ENCODE results near the gene IRF2.

IRF2 gene

GRCh38 chr4:184511156-184511555 lies 36.8 kb upstream of the IRF2 start:
- Histone ChIP-seq H3K14ac (ENCODE audit: low read length) (no peak overlapping the region), H3K27me3 (ENCODE audit: insufficient read depth, low read length) (no peaks in the 10 kb centered on the region), H2BK120ac (ENCODE audit: insufficient read depth, low read length, poor library complexity) (no peak overlapping the region), H3K4me2 (ENCODE audit: low read length) (no peak overlapping the region), H4K91ac (ENCODE audit: low read depth, low read length) (no peak overlapping the region), H3K18ac (ENCODE audit: low read length) (no peak overlapping the region), H2BK5ac (ENCODE audit: low read depth, low read length, poor library complexity) (no peak overlapping the region), H3K4me3 (ENCODE audit: low read depth, low read length) (no peak overlapping the region), H3K27ac (ENCODE audit: low read depth, low read length) (no peak overlapping the region), H4K12ac (ENCODE audit: low read depth, low read length) (no peak overlapping the region), H4K8ac (ENCODE audit: low read depth, low read length) (no peak overlapping the region), H3K9me3 (ENCODE audit: insufficient read depth, low read depth, low read length) (peaks cover 5% of the 10 kb centered on the region), H2AK5ac (ENCODE audit: low read length) (no peak overlapping the region), H3K79me2 (ENCODE audit: control insufficient read depth, insufficient read depth, low read length, poor library complexity) (no peaks in the 10 kb centered on the region), H3K4ac (ENCODE audit: low read depth, low read length) (no peak overlapping the region), H3K9ac (ENCODE audit: low read length) (no peak overlapping the region), H2AFZ (ENCODE audit: insufficient read depth, low read length, poor library complexity) (no peak overlapping the region), H3K4me1 (ENCODE audit: control insufficient read depth in 1 of 2, insufficient read depth in 2 of 2, low read length in 2 of 2) (no peaks in the 10 kb centered on the region), H3K79me1 (ENCODE audit: low read length) (no peaks in the 10 kb centered on the region), H3K23ac (ENCODE audit: low read length) (no peak overlapping the region), H2BK12ac (ENCODE audit: low read length) (no peak overlapping the region), H3K36me3 (ENCODE audit: control insufficient read depth in 1 of 2, insufficient read depth in 2 of 2, low read length in 2 of 2) (no peaks in the 10 kb centered on the region)
- no peak for DNase-seq
- no CpG with 5 or more reads among the region's 5 CpGs for WGBS (ENCODE audit: extremely low coverage, insufficient coverage, insufficient read length)

GRCh38 chr4:184510401-184510800 lies 36.1 kb upstream of the IRF2 start:
- Histone ChIP-seq H2BK120ac (ENCODE audit: insufficient read depth, low read length, poor library complexity) (no peak overlapping the region), H2BK12ac (ENCODE audit: low read length) (no peak overlapping the region), H3K4me2 (ENCODE audit: low read length) (no peak overlapping the region), H4K8ac (ENCODE audit: low read depth, low read length) (no peak overlapping the region), H3K36me3 (ENCODE audit: control insufficient read depth in 1 of 2, insufficient read depth in 2 of 2, low read length in 2 of 2) (no peaks in the 10 kb centered on the region), H3K79me1 (ENCODE audit: low read length) (no peaks in the 10 kb centered on the region), H4K12ac (ENCODE audit: low read depth, low read length) (no peak overlapping the region), H3K9ac (ENCODE audit: low read length) (no peak overlapping the region), H3K4me3 (ENCODE audit: low read depth, low read length) (no peak overlapping the region), H3K79me2 (ENCODE audit: control insufficient read depth, insufficient read depth, low read length, poor library complexity) (no peaks in the 10 kb centered on the region), H3K9me3 (ENCODE audit: insufficient read depth, low read depth, low read length) (peaks cover 5% of the 10 kb centered on the region), H3K14ac (ENCODE audit: low read length) (no peak overlapping the region), H3K27ac (ENCODE audit: low read depth, low read length) (no peak overlapping the region), H3K18ac (ENCODE audit: low read length) (no peak overlapping the region), H4K91ac (ENCODE audit: low read depth, low read length) (no peak overlapping the region), H3K23ac (ENCODE audit: low read length) (no peak overlapping the region), H2BK5ac (ENCODE audit: low read depth, low read length, poor library complexity) (no peak overlapping the region), H2AFZ (ENCODE audit: insufficient read depth, low read length, poor library complexity) (no peak overlapping the region), H3K4me1 (ENCODE audit: control insufficient read depth in 1 of 2, insufficient read depth in 2 of 2, low read length in 2 of 2) (no peaks in the 10 kb centered on the region), H3K4ac (ENCODE audit: low read depth, low read length) (no peak overlapping the region), H3K27me3 (ENCODE audit: insufficient read depth, low read length) (no peaks in the 10 kb centered on the region), H2AK5ac (ENCODE audit: low read length) (no peak overlapping the region)
- no CpG with 5 or more reads among the region's 3 CpGs for WGBS (ENCODE audit: extremely low coverage, insufficient coverage, insufficient read length)
- peak in 1 of 2 donors; percentile 22 for DNase-seq

- H3K27me3 ChIP-seq (ENCODE audit: insufficient read depth, low read length), result no peaks in the 10 kb centered on the region
- no peaks in the 10 kb centered on the region for H3K79me1 ChIP-seq (ENCODE audit: low read length)
- no peak overlapping the region for H3K27ac ChIP-seq (ENCODE audit: low read depth, low read length)
- H3K18ac ChIP-seq (ENCODE audit: low read length), result no peak overlapping the region
- no peak overlapping the region for H3K4ac ChIP-seq (ENCODE audit: low read depth, low read length)
- H4K12ac ChIP-seq (ENCODE audit: low read depth, low read length), result no peak overlapping the region
- no peak overlapping the region for H2AK5ac ChIP-seq (ENCODE audit: low read length)
- H4K91ac ChIP-seq (ENCODE audit: low read depth, low read length), result no peak overlapping the region
- no peak overlapping the region for H2AFZ ChIP-seq (ENCODE audit: insufficient read depth, low read length, poor library complexity)
- no peak overlapping the region for H4K8ac ChIP-seq (ENCODE audit: low read depth, low read length)
- DNase-seq, result no peak
- no peak overlapping the region for H3K23ac ChIP-seq (ENCODE audit: low read length)
- H3K79me2 ChIP-seq (ENCODE audit: control insufficient read depth, insufficient read depth, low read length, poor library complexity), result no peaks in the 10 kb centered on the region
- H3K4me3 ChIP-seq (ENCODE audit: low read depth, low read length), result no peak overlapping the region
- H2BK12ac ChIP-seq (ENCODE audit: low read length), result no peak overlapping the region
- no CpG with 5 or more reads among the region's 7 CpGs for WGBS (ENCODE audit: extremely low coverage, insufficient coverage, insufficient read length)
- H3K4me1 ChIP-seq (ENCODE audit: control insufficient read depth in 1 of 2, insufficient read depth in 2 of 2, low read length in 2 of 2), result no peaks in the 10 kb centered on the region
- H2BK5ac ChIP-seq (ENCODE audit: low read depth, low read length, poor library complexity), result no peak overlapping the region
- H3K9me3 ChIP-seq (ENCODE audit: insufficient read depth, low read depth, low read length), result peaks cover 5% of the 10 kb centered on the region
- H3K36me3 ChIP-seq (ENCODE audit: control insufficient read depth in 1 of 2, insufficient read depth in 2 of 2, low read length in 2 of 2), result no peaks in the 10 kb centered on the region
- H3K14ac ChIP-seq (ENCODE audit: low read length), result no peak overlapping the region
- H3K9ac ChIP-seq (ENCODE audit: low read length), result no peak overlapping the region
- H2BK120ac ChIP-seq (ENCODE audit: insufficient read depth, low read length, poor library complexity), result no peak overlapping the region
- H3K4me2 ChIP-seq (ENCODE audit: low read length), result no peak overlapping the region
Measured at GRCh38 chr4:184506527-184507121, 32.3 kb upstream of the IRF2 start.

- Histone ChIP-seq H3K14ac (ENCODE audit: low read length) (no peak overlapping the region), H3K4me3 (ENCODE audit: low read depth, low read length) (no peak overlapping the region)
- DNase-seq, result no peak
Measured at GRCh38 chr4:184504385-184504784, 30.0 kb upstream of the IRF2 start.

More at GRCh38 chr4:184504385-184504784, 30.0 kb upstream of the IRF2 start:
- Histone ChIP-seq H4K8ac (ENCODE audit: low read depth, low read length) (no peak overlapping the region), H3K79me1 (ENCODE audit: low read length) (no peaks in the 10 kb centered on the region), H3K9ac (ENCODE audit: low read length) (no peak overlapping the region), H3K27ac (ENCODE audit: low read depth, low read length) (no peak overlapping the region), H3K36me3 (ENCODE audit: control insufficient read depth in 1 of 2, insufficient read depth in 2 of 2, low read length in 2 of 2) (no peaks in the 10 kb centered on the region), H3K4me2 (ENCODE audit: low read length) (no peak overlapping the region), H2BK12ac (ENCODE audit: low read length) (no peak overlapping the region), H3K27me3 (ENCODE audit: insufficient read depth, low read length) (no peaks in the 10 kb centered on the region), H3K9me3 (ENCODE audit: insufficient read depth, low read depth, low read length) (peaks cover under 1% of the 10 kb centered on the region), H3K18ac (ENCODE audit: low read length) (no peak overlapping the region), H4K91ac (ENCODE audit: low read depth, low read length) (no peak overlapping the region), H2AFZ (ENCODE audit: insufficient read depth, low read length, poor library complexity) (no peak overlapping the region), H2BK120ac (ENCODE audit: insufficient read depth, low read length, poor library complexity) (no peak overlapping the region), H3K23ac (ENCODE audit: low read length) (no peak overlapping the region), H4K12ac (ENCODE audit: low read depth, low read length) (no peak overlapping the region), H3K79me2 (ENCODE audit: control insufficient read depth, insufficient read depth, low read length, poor library complexity) (no peaks in the 10 kb centered on the region), H3K4me1 (ENCODE audit: control insufficient read depth in 1 of 2, insufficient read depth in 2 of 2, low read length in 2 of 2) (no peaks in the 10 kb centered on the region), H3K4ac (ENCODE audit: low read depth, low read length) (no peak overlapping the region), H2BK5ac (ENCODE audit: low read depth, low read length, poor library complexity) (no peak overlapping the region), H2AK5ac (ENCODE audit: low read length) (no peak overlapping the region)
- WGBS (ENCODE audit: extremely low coverage, insufficient coverage, insufficient read length), result no CpG with 5 or more reads among the region's 11 CpGs
